SKM-1 (cell line): ENCODE results near the gene CDH4.

Source experiments
- DNase-seq: peaks from one replicate; lab custom pipeline; 2025; ENCODE audit not compliant: unreplicated experiment; lab: John Stamatoyannopoulos, UW

CDH4 gene

GRCh38 chr20:61281286-61281795 lies 29.3 kb downstream of the CDH4 start:
- no peak for DNase-seq

DNA sequence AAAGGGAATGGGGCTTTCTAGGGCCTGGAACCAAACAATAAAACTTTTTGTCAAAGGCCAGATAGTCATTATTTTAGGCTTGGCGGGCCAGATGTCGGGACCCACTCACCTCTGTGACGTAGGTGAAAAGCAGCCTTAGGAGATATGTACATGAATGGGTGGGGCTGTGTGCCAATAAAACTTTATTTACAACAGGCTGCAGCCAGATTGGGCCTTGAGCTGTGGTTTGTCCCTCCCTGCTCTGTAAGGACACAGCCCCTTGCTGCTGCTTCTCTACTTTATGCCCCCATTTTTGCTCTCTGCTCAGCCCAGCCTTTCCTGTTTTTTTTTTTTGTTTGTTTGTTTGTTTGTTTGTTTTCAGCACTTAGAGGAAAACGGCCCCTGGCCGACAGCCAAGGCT lies 32.7 kb downstream of the CDH4 start:
- DNase-seq: no peak

DNA sequence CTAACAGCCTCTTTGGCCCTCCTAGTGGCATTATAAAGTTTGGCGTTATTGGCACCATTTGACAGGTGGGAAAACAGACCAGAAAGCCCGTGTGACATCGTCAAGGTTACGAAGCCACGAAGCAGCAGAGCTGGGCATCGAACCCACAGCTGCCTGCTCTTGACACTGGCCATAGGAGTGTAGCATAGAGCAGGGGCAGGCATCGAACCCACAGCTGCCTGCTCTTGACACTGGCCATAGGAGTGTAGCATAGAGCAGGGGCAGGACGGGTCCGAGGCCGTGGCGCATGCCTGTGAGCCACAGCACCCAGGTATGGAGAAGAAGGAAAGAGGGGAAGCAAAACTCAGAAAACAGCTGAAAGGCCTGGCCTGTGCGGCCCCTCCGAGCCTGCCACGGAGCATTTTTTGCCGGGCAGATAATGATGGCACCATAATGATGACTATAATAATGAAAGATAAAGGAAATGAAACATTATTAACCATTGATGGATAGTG lies 33.1 kb downstream of the CDH4 start:
- DNase-seq: no peak

- no peak for DNase-seq
These were observed 33.6 kb downstream of the CDH4 start for GRCh38 chr20:61285691-61286090.

DNA sequence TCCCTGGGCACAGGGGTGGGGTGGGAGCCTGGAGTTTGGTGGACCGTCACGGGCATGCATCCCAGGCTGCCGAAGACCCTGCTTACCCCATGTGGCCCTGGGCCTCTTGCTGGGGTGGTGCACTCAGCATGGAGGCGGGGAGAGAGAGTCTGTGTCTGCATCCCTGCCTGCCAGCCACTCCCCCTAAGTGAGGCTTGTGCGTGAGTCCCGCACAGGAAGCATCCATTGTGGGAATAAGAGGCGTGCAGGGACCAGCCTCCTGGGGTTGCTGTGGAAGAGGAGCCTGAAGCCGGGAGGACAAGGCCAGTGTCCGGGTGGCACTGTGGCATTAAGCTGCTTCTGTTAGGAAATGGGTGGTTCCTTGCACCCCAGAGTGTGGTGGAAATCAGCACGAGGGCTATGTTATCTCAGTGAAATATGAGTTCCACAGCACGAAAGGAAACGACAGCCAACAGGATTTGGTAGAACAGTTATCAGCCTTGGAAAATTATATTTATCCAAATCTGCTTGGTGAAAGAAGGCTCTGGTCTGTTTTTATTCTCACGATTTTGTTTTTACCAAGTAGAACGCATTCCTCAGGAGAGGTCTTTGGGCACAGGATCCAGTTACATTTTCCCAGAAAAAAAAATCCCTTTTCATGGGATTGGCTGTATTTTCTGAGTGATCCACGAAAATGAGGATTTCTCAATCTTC lies 35.7 kb downstream of the CDH4 start:
- no peak for DNase-seq

DNA sequence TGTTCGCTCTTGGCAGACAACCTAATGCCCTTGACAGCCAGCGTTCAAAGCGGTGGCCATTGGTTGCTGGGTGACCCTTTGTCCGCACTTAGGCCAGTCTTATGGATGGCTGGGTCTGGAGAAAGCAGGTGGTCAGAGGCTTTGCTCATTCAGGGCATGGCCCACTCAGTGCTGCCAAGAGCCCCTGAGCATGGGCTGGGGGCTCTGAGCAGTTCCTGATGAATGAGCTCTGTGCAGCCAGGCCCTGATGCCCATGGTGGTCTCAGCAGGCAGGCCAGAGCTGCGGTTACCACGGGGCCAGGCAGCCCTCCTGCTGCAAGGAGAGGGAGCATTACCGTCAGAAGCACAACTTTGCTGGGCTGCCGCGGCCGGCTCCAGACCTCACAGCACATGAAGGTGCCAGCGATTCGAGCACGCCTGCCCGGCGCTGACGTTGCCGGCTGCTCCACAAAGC lies 36.3 kb downstream of the CDH4 start:
- no peak for DNase-seq

- DNase-seq: no peak
These were observed 37.1 kb downstream of the CDH4 start for GRCh38 chr20:61289166-61289565.

GRCh38 chr20:61290721-61291120 lies 38.7 kb downstream of the CDH4 start:
- no peak for DNase-seq

- DNase-seq: no peak
These were observed 39.2 kb downstream of the CDH4 start for GRCh38 chr20:61291166-61291829.

- DNase-seq: no peak
These were observed 40.3 kb downstream of the CDH4 start for GRCh38 chr20:61292391-61292790.

DNA sequence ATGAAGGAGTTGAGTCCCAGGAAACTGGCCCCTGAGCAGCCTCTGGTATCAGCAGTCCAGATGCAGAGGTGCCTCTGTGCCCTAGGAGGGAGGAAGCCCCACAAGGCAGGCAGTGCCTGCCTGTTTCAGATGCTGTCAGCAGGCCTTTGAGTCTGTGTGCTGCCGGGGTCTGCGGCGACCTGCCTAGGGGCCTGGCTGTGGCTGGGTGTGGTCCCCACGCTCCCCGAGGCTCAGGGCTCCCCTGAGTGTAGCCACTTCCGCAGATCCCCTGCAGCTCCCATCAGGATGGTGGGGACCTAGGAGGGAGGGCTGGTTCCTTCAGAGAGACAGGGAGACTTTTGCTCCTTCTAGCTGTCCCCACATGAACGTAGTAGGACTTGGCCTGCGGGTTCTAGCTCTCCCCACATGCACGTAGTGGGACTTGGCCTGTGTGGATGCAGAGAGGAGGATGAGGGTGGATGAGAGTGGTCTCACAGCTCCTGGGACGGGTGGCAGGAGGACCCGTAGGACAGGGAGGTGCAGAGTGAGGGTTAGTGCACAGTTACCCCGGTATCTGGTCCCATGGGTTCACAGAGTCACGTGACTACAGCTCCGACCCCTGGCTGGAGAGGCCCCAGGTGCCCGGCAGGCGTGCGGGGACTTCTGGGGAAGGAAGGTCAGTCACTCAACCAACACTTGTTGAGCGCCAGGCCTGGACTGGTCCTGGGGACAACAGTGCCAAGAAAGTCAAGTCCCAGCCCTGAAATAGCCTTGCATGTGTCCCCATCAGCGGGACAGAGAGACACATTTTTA lies 41.0 kb downstream of the CDH4 start:
- DNase-seq: no peak

DNA sequence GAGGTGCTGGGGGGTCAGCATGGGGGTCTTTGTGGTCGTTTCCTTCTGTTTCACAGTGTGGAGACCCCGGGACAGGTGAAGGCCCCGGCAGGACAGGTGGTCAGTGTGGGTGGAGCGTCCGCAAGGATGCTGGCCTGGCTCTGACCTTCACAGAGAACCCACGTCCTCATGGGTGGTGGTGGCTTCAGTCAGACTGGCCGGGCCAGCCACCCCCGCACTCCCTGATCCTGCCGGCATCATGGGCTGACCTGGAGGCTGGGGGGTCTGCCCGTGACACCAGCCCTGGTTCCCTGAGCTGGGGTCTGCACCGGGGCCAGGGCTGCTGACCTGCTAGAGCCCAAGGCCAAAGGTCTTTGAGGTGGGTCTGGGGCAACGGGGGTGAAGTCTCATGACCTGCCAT lies 41.9 kb downstream of the CDH4 start:
- DNase-seq: no peak

GRCh38 chr20:61295249-61295648 lies 43.2 kb downstream of the CDH4 start:
- no peak for DNase-seq

- no peak for DNase-seq
These were observed 43.9 kb downstream of the CDH4 start for GRCh38 chr20:61295682-61296628.

- DNase-seq: no peak
These were observed 44.6 kb downstream of the CDH4 start for GRCh38 chr20:61296629-61297019.

DNA sequence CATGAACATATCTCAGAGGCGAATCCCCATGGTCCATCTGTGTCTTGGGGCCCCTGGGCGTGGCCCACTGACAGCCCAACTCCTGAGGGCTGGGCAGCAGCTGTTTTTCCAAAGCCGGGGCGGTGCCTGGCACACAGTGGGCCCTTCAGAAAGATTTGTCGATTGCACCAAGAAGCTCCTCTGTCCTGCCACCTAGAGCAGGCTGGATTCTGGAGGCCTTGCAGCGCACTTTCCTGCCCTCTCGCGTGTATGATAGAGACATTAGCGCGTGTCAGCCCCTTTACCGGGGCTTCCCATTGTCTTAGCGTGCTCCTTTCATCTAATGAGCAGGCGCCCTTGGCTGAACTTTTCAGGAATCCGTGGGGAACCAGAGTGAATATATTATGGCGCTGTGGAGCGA lies 45.4 kb downstream of the CDH4 start:
- no peak for DNase-seq

DNA sequence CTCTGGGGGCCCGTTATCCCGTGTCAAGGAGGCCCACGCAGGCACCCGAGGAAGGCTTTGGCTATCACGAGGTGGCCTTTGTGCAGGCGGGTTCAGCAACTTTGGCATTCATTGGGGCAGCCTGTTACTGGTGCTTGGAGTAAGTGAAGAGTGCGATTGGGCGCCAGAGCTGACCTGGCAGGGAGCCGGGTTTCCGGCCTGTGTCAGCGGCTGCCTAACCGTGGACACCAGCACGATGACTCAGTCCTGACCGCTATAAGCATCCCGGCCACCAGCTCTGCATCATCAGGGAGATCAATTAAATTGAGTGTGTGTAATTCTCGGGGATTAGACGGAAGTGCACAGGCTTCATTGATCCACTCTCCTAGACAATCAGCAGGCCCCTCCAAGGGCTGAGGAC lies 45.9 kb downstream of the CDH4 start:
- no peak for DNase-seq

- no peak for DNase-seq
These were observed 46.6 kb downstream of the CDH4 start for GRCh38 chr20:61298661-61299060.

DNA sequence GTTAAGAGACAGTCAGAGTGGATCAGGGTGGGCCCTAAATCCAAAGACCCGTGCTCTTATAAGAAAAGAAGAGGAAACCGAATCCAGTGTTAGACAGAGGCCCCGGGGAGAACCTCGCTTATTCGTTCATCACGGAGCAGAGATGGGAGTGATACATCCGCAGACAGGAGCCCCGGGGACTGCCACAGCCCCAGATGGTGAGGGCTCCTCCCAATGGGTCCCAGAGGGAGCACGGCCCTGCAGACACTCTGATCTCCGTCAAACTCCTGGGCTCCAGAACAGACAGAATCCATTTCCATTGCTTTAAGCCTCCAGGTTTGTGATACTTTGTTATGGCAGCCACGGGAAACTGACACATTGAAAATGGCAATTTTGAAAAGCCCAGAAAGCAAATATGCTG lies 47.0 kb downstream of the CDH4 start:
- DNase-seq: no peak

- DNase-seq: no peak
These were observed 47.6 kb downstream of the CDH4 start for GRCh38 chr20:61299618-61300017.

DNA sequence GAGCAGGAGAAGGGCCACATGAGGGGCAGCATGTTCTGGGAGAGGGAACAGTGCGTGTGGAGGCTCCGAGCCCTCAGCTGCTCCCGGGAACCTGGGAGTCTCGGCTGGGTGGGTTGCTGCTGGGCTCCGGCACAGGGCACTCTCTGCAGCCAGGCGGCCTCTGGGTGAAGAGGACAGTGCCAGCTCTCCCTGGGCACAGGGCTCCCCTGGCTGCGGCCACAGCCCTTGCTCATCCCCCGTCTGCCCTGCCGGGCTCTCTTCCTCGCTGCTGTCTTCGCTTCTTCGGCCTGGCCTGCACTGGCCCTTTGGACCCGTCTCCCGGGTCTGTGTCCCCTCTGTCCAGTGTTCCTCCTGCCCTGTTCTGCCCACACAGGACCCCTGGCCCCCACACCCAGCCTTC lies 48.2 kb downstream of the CDH4 start:
- DNase-seq: no peak
